Nephron progenitor cell (in vitro differentiated cells): ENCODE data around the gene CLCN6.
A peak's percentile ranks its signal among the peaks of the same experiment; 100 is the strongest.

Experiments used
- DNase-seq: peaks from one replicate; pipeline ENCODE4 v3.0.0; 2021
- H3K27ac Mint-ChIP-seq: 2 replicates; pipeline ENCODE4 v1.8.0; 2021; ENCODE audit warnings: mild to moderate bottlenecking, moderate library complexity, mixed read lengths
- H3K27me3 Mint-ChIP-seq: 2 replicates; pipeline ENCODE4 v1.8.0; 2021; ENCODE audit warnings: mild to moderate bottlenecking, low read depth, mixed read lengths; ENCODE audit not compliant: poor library complexity
- H3K36me3 Mint-ChIP-seq: 2 replicates; pipeline ENCODE4 v1.8.0; 2021; ENCODE audit warnings: low read depth, mixed read lengths
- H3K4me1 Mint-ChIP-seq: 2 replicates; pipeline ENCODE4 v1.8.0; 2021; ENCODE audit warnings: mixed read lengths
- H3K4me3 Mint-ChIP-seq: 2 replicates; pipeline ENCODE4 v1.8.0; 2021; ENCODE audit warnings: mild to moderate bottlenecking, moderate library complexity, mixed read lengths
- H3K9me3 Mint-ChIP-seq: 2 replicates; pipeline ENCODE4 v1.8.0; 2021; ENCODE audit warnings: mild to moderate bottlenecking, moderate library complexity, mixed read lengths
- CTCF ChIP-seq: fragments of 200-600 bp; sonication (generic); IDR thresholded peaks from 2 replicates; pipeline ENCODE4 v1.5.0; 2021; ENCODE audit warnings: antibody characterized with exemption

Gene CLCN6

GRCh38 chr1:11804666-11805421, 1.1 kb upstream of the CLCN6 start:
- Mint-ChIP-seq H3K27ac (peak overlapping the region; percentile 74), H3K4me3 (peak overlapping the region; percentile 98), H3K27me3 (no peaks in the 10 kb centered on the region), H3K36me3 (peaks cover 32% of the 10 kb centered on the region), H3K4me1 (peaks cover 86% of the 10 kb centered on the region), H3K9me3 (no peaks in the 10 kb centered on the region)
- TF ChIP-seq CTCF = no peak
- no peak for DNase-seq

GRCh38 chr1:11806307-11806936, 431 bp downstream of the CLCN6 start:
- TF ChIP-seq CTCF = no peak
- H3K4me3 Mint-ChIP-seq = peak overlapping the region; percentile 98
- no peak for DNase-seq
- peaks cover 71% of the 10 kb centered on the region for H3K4me1 Mint-ChIP-seq
- peaks cover 28% of the 10 kb centered on the region for H3K36me3 Mint-ChIP-seq
- H3K27me3 Mint-ChIP-seq = no peaks in the 10 kb centered on the region
- no peaks in the 10 kb centered on the region for H3K9me3 Mint-ChIP-seq
- H3K27ac Mint-ChIP-seq = peak overlapping the region; percentile 99

GRCh38 chr1:11807133-11807532, 1.1 kb downstream of the CLCN6 start:
- Mint-ChIP-seq H3K9me3 (no peaks in the 10 kb centered on the region), H3K36me3 (peaks cover 35% of the 10 kb centered on the region), H3K4me1 (peaks cover 64% of the 10 kb centered on the region), H3K4me3 (peak overlapping the region; percentile 98), H3K27me3 (no peaks in the 10 kb centered on the region), H3K27ac (peak overlapping the region; percentile 99)
- DNase-seq = no peak
- TF ChIP-seq CTCF = no peak

- no peak for DNase-seq
- H3K9me3 Mint-ChIP-seq = no peaks in the 10 kb centered on the region
- peaks cover 14% of the 10 kb centered on the region for H3K4me1 Mint-ChIP-seq
- no peaks in the 10 kb centered on the region for H3K27me3 Mint-ChIP-seq
- TF ChIP-seq CTCF = no peak
- H3K4me3 Mint-ChIP-seq = no peak overlapping the region
- H3K27ac Mint-ChIP-seq = no peak overlapping the region
- peaks cover 62% of the 10 kb centered on the region for H3K36me3 Mint-ChIP-seq
Measured at GRCh38 chr1:11813021-11813420, 7.0 kb downstream of the CLCN6 start.

GRCh38 chr1:11817192-11817591, 11.2 kb downstream of the CLCN6 start:
- no peak for DNase-seq
- Mint-ChIP-seq H3K36me3 (peaks cover 55% of the 10 kb centered on the region), H3K4me1 (no peaks in the 10 kb centered on the region), H3K4me3 (no peak overlapping the region), H3K27ac (no peak overlapping the region), H3K9me3 (no peaks in the 10 kb centered on the region), H3K27me3 (no peaks in the 10 kb centered on the region)
- TF ChIP-seq CTCF = no peak

- H3K27ac Mint-ChIP-seq = no peak overlapping the region
- no peak for DNase-seq
- no peaks in the 10 kb centered on the region for H3K27me3 Mint-ChIP-seq
- H3K9me3 Mint-ChIP-seq = no peaks in the 10 kb centered on the region
- H3K4me3 Mint-ChIP-seq = no peak overlapping the region
- no peak for TF ChIP-seq CTCF
- peaks cover 46% of the 10 kb centered on the region for H3K36me3 Mint-ChIP-seq
- H3K4me1 Mint-ChIP-seq = no peaks in the 10 kb centered on the region
Measured at GRCh38 chr1:11822091-11822490, 16.1 kb downstream of the CLCN6 start.
